Activated CD8-positive, alpha-beta memory T cell treated with anti-CD3 and anti-CD28 coated beads, Interleukin-2, amount 50 U/mL, for 1 hour (primary cell): ENCODE results near the gene NOX3.
"Not testable (repeated sequence)": the region's sequence is repeated elsewhere in the genome, so short reads cannot be mapped to it uniquely, and the experiment has no call there.

Experiments used
- DNase-seq: peaks from one replicate; pipeline ENCODE4 v3.0.0-alpha.2; 2020; ENCODE audit errors: extremely low read depth

Gene NOX3

GRCh38 chr6:155470979-155471616 lies 15.5 kb upstream of the NOX3 start:
- DNase-seq = not testable (repeated sequence)

GRCh38 chr6:155468543-155468942 lies 12.9 kb upstream of the NOX3 start:
- DNase-seq = not testable (repeated sequence)

GRCh38 chr6:155466539-155466938 lies 10.9 kb upstream of the NOX3 start:
- DNase-seq = no peak

GRCh38 chr6:155461556-155461955 lies 5.9 kb upstream of the NOX3 start:
- no peak for DNase-seq

GRCh38 chr6:155454471-155454870 lies 1.2 kb downstream of the NOX3 start:
- no peak for DNase-seq

- no peak for DNase-seq
Measured at GRCh38 chr6:155454008-155454407, 1.6 kb downstream of the NOX3 start.

GRCh38 chr6:155452576-155452975 lies 3.1 kb downstream of the NOX3 start:
- DNase-seq = no peak

GRCh38 chr6:155451530-155451929 lies 4.1 kb downstream of the NOX3 start:
- DNase-seq = not testable (repeated sequence)

GRCh38 chr6:155450240-155450581 lies 5.4 kb downstream of the NOX3 start:
- no peak for DNase-seq

GRCh38 chr6:155449450-155450239 lies 6.0 kb downstream of the NOX3 start:
- DNase-seq = no peak

GRCh38 chr6:155448668-155449449 lies 6.8 kb downstream of the NOX3 start:
- DNase-seq = no peak

GRCh38 chr6:155447949-155448348 lies 7.7 kb downstream of the NOX3 start:
- DNase-seq = no peak

- DNase-seq = no peak
Measured at GRCh38 chr6:155444952-155445903, 10.4 kb downstream of the NOX3 start.

GRCh38 chr6:155444120-155444917 lies 11.3 kb downstream of the NOX3 start:
- DNase-seq = no peak

- no peak for DNase-seq
Measured at GRCh38 chr6:155443168-155443567, 12.5 kb downstream of the NOX3 start.

- DNase-seq = no peak
Measured at GRCh38 chr6:155442562-155442961, 13.1 kb downstream of the NOX3 start.

- DNase-seq = no peak
Measured at GRCh38 chr6:155441112-155441465, 14.6 kb downstream of the NOX3 start.

- DNase-seq = no peak
Measured at GRCh38 chr6:155440398-155441111, 15.1 kb downstream of the NOX3 start.

GRCh38 chr6:155439376-155439775 lies 16.3 kb downstream of the NOX3 start:
- no peak for DNase-seq
